HG03103 (cell line): ENCODE measurements around the gene ZBTB7C.

ENCODE experiments used
- ATAC-seq: cut with Tn5 transposase; IDR thresholded peaks from one replicate; pipeline ENCODE4 v1.9.1; 2021; ENCODE audit warnings: low read depth; ENCODE audit not compliant: unreplicated experiment

ZBTB7C gene

GRCh38 chr18:48032876-48033789 lies 376.1 kb downstream of the ZBTB7C start:
- no peak for ATAC-seq

DNA sequence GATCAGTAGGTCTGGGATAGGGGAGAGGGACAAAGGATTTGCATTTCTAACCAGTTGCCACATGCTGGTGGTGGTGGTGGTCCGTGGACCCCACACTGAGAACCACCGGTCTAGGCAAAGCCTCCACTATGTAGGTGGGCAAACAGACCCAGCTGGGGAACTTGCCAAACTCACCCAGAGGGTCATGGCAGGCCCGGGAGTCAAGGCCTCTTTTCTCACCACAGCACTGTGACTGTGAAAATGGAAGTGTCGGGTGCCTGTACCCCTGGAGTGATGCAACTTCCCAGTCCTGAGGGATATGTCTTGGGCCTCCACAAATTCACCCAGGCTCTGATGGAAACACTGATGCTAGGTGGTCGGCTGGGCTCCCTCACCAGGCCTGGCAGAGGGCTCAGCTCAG lies 377.5 kb downstream of the ZBTB7C start:
- ATAC-seq: no peak

GRCh38 chr18:48030616-48031480 lies 378.3 kb downstream of the ZBTB7C start:
- no peak for ATAC-seq

- no peak for ATAC-seq
Measured at GRCh38 chr18:48029296-48029986, 379.7 kb downstream of the ZBTB7C start.

GRCh38 chr18:48028696-48029095 lies 380.5 kb downstream of the ZBTB7C start:
- no peak for ATAC-seq

DNA sequence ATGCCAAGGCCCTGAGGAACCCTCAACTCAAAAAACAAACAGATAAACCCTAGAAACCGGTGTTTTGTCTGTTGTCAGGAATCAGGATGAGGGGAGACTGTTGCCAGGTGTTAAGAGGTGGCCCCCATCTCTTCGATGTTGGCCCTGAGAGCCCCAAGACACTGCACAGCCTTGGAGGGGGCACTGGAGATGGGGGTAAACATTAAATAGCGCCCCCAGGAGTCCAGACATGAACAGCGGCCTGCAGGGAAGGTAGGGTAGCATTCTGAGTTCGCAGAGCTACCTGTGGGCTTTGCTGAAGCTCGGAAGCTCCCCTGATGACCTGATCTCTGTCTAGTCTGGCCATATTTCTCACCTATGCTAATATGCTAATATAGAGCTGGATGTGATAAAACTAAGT lies 381.1 kb downstream of the ZBTB7C start:
- ATAC-seq: no peak

GRCh38 chr18:48027401-48027963 lies 381.7 kb downstream of the ZBTB7C start:
- ATAC-seq: no peak

DNA sequence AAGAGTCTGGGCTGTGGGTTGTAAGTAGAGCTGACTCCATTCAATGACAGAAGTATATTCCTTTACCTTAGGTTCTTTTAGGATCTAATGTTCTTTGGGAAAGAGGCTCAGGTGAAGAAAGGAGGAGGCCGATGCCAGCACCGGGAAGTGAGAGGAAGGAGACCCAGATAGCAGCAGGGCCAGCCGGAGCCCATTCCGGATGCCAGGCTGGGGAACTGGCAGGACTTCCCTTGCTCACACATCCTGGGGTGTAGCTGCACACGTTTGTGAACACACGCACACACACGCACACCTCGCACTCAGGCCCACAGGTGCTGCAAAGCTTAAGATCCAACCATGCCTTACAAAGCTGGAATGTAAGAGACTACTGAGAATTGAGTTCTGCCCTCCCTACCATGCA lies 383.0 kb downstream of the ZBTB7C start:
- no peak for ATAC-seq

GRCh38 chr18:48024881-48025660 lies 384.1 kb downstream of the ZBTB7C start:
- ATAC-seq: no peak

DNA sequence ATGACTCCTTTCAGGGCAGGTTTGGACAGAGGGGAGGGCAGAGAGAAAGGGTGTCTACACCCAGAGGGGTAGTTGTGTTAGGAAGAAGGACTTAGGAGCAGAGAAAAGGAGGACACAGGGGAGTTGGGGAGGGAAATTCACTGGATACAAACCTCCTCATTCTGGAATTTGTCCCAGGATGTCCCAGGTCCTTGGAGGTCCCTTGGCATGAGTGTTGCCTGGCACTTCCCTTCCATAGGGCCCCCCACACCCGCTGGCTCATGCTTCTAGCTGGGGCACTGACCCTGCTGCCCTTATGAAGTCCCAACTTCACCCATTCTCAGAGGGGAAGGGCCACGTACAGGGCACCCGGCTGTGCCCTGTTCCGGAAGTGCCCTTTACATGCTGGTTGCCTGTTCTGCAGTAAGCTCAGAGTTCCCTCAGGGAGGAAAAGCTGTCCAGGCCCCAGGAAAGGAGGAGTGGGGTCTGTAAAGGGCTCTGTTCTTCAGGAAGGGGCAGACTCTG lies 385.1 kb downstream of the ZBTB7C start:
- ATAC-seq: no peak

DNA sequence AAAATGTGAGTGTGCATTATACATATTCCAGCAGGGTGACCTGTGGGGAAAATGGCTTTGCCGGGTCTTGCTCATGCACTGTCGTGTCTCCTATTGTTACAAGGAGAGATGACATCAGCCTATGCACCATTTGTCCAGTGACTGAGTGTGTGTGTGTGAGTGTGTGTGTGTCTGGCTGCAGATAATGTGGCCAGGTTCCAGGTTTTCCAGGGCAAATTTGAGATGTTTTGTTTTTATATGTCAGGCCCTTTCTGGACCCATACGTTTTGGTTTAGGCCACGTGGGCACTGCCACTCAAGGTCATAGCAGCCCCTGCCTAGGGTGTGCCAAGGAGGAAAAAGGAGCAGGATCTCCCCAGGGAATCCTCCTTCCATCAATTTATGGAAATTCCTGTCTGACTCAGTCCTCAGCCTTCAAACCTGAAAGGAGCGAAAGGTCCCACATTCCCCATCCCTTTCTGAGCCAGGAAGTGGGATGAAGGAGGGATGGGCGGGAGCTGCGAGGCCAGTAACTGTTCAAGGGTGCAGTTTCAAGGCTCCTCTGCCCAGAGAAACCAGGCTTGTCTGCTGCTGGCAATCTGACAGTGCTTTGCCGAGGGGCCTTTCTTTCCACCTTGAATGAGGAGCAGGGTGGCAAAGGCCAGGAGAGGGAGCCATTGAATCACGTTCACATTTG lies 385.7 kb downstream of the ZBTB7C start:
- ATAC-seq: no peak

- no peak for ATAC-seq
Measured at GRCh38 chr18:48022531-48023329, 386.5 kb downstream of the ZBTB7C start.

DNA sequence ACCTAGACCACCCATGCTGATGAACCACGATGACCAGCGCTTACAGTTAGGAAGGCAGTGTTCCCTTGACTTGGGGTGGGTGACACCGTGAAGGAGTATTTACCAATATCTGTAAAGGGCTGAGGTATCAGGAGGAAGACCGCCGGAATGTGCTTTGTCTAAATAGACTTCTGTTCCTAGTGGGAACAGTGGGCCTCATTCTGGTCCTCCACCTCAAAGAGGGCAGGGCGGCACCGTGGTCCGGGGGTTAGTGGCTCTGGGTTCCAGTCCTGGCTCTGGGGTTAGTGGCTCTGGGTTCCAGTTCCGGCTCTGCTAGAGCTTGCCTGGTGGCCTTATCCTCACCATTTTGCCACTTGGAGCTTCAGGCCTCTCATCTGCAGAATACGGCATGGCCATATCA lies 387.2 kb downstream of the ZBTB7C start:
- ATAC-seq: no peak

DNA sequence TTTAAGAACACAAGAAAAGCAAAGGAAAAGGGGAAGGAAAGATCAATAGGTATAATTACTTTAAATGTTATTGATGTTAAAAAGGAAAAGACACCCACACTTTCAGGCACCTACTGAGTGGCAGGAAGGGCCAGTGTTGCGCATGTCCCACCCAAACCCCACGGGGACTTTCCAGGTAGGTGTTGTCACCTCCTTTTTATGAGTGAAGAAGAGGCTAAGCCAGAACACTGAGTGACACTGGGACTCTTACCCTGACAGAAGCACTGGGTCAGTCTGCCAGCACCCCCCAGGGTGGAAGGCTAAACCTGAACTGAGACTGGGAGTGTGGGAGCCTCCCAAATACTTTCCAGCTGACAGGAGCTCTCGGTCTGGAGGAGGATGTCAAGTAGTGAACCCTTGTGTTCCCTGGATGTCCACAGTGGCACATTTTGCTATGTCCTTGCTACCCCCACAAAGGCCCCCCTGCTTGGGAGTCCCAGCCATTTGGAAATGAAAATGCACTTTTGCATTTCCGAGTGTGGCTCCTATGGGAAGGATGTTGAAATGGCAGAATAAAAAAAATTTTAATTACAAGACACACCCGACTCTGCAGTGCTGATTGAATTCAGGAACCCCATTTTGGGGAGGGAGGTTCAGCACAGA lies 387.8 kb downstream of the ZBTB7C start:
- no peak for ATAC-seq

GRCh38 chr18:48020337-48021250 lies 388.6 kb downstream of the ZBTB7C start:
- no peak for ATAC-seq

DNA sequence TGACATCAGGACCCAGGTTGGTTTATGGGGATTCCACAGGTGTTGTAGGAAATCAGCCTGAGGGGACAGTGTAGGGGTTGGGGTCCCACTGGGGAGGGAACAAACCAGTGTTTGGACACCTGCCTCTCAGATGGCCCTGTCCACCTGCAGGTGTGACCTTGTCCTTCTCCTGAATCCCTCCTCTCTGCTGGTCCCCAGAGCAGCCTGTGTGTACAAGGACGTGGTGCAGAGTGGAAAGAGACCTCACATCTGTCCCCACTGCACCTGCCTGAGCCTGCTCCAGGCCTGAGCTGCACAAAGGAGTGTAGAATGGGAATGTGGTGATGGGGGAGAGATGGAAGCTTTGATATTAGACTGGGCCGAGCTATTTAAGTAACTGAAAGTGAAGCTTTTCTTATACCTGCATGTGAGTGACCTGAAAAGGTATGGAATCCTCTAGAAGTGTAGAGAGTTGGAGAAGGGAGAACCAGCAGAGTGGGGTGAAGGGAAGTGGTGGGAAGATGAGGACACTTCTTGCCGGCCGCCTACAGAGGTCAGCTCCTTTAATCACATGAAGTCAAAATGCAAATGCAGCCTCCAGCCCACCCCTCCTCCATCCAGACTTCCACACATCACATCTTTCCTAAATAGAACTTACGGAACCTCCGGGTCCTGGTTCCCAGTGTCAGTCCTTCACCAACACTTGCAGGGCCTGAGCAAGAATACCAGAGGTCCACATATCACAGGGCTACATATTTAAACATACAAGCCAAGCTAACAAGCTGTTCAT lies 389.4 kb downstream of the ZBTB7C start:
- ATAC-seq: no peak
